Femur (tissue), 1 donor: ENCODE data around the gene DDOST.
A peak's percentile ranks its signal among the peaks of the same experiment; 100 is the strongest.

ENCODE experiments used
- DNase-seq: peaks from one replicate; pipeline ENCODE4 v3.0.0-alpha.2; 2017

The DDOST gene

DNA sequence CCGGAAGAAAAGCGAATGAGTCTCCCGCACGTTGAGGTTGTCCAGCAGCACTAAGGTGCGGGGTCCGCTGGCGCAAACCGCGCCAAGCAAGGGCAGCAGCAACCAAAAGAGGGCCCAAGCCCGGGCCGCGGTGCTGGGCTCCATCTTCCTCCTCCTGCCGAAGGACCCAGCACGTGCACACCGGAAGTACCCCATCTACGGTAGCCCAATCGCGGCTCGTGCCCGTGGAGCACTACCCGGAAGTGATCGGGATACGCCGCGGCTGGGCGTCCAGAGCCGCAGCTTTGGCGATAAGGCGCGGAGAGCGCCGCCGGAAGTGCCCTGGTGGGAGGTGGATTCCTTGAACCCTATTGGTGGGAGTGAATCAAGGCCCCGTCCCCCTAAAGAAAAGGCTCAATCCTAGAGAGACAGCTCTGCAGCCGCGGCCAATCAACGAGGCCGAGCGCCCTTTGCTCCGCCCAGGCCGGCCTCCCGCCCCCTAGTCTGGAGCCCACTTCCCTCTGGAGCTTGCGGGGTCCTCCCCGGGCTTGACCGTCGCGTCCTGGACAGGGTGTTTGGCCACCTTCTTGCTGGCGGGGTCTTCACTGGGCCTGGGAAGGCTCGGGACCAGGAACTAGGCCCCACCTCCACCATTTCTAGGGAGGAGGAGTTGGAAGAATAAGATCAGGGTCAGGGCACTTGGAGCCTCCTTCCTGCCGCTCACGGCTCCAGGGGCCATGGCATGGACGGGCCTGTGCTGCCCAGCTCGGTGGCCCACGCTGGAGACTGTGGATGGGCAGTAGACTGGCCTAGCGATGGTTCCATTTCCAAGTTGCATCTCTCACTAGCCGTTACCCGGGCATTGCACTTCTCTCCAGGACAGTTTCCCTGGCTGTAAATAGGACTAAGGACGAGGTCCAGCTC lies at the start of gene DDOST:
TSS of gene DDOST (minus strand) at position 163 of the 903 bp plus-strand sequence. CDS start at position 144, 19 bp downstream.
- peak; percentile 98 for DNase-seq

DNA sequence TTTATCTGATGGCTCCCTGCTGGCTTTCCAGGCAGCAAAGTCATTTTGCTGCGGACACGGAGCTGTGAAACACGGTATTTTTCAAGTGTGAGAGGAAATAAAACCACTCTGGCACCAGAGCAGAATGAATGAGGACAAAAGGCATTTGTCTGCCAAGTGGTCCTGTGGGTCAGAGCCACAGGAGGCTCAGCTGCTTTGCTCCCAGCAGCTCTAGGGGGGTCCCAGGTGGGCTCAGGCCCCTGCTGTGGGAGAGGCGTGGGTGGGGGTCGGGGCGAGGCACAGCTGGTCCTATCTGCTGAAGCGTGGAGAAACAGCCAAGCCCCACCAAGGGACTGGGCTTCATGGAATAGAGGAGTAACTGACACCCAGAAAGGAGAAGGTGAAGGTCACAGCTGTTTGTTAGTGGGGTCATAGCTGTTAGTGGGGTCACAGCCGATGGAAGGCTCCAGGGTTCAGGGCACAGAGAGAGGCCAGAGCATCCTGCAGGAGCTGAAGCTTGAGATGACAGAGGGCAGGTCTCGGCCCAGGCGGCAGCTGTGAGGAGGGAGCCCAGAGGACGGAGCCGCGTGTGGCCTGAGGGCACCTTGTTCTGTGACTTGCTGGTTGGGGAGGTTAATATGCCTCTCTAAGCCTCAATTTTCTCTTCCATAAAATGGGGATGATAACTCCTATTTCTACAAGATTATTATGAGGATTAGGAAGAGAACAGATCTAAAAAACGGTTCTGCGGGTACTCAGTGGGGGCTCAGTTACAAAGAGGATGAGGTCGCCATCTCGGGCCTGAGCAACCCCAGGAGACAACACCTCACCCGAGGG lies 49.5 kb upstream of the DDOST start:
- DNase-seq = no peak

DNA sequence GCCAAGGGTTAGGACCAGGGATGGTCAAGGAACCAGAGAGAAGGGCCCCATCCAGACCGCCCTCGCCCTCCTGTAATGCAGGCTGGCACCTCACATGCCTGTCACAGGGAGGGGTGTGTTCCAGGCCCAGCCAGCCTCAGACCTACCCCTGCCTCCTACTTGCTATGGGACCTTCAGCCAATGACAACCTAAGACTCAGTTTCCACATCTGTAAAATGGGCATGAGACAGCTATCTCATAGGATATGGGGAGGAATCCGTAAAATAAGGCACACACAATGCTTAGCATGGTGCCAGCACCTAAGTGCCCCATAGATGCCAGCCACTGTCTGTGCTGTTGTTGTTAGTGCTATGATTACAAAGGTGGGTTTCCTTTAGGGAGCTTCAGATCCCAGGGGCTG lies 48.7 kb upstream of the DDOST start:
- no peak for DNase-seq

DNA sequence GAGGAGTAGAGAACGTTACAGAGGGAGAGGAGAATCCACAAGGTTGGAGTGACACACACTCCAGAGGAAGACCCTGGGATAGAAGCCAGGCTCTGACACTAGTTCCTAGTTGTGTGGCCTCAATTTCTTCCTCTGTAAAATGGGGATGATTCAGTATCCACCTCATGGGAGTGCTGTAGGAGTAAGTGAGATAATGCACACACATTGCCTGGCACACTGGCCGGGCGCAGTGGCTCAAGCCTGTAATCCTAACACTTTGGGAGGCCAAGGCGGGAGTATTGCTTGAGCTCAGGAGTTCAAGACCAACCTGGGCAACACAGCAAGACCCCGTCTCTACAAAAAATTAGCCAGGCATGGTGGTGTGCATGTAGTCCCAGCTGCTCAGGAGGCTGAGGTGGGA lies 47.7 kb upstream of the DDOST start:
- DNase-seq = no peak

DNA sequence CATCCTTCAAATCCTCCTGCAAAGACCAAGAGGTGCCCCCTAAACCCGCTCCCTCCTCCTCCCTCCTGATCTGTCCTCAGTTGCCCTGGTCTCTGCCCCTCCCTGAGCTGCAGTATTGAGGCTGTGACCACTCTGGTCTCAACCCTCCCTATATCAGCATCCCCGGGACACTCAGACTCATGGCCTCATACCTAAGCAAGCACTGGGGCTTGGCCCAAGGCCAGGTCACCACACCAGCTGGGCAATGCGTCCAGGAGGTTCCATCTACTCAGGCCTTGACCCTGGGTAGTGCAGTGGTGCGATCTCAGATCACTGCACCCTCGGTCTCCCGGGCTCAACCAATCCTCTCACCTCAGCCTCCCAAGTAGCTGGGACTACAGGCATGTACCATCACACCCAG lies 46.9 kb upstream of the DDOST start:
- no peak for DNase-seq

DNA sequence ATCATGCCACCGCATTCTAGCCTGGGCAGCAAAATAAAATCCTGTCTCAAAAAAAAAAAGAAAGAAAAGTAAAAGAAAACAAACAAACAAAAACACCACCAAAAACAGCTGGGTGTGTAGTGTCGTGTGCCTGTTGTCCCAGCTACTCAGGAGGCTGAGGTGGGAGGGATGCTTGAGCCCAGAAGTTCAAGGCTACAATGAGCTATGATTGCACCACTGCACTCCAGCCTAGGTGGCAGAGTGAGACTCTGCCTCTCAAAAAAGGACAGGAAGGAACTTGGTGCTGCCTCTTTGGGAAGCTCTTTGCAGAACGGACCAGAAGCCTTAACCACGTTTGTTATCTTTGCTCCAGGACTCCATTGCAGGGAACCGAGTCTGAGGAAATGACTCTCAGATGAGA lies 45.7 kb upstream of the DDOST start:
- no peak for DNase-seq

DNA sequence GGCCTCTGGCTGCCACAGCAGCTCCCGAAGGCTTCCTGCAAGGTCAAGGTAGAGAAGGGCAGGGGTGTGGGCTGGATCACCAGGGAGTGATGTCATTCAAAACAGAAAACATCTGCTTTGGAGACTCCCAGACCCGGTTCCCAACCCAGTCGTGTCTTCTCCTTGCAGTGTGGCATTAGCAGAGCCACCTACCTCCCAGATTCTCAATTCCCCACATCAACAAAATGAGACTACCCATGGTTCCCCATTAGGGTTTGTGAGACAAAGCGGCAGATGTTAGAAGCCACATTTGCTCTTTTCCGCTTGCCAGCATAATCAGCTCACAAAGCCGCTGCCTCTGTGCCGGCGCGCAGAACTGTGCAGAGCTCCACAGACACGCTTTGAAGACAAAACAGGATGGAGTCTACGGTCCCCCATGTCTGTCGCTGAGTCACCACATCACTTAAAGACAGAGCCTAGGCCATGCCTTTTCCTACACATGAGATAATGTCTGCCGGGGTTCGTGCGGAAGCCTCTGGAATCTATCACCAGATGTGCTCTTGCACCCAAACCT lies 44.1 kb upstream of the DDOST start:
- DNase-seq = no peak

DNA sequence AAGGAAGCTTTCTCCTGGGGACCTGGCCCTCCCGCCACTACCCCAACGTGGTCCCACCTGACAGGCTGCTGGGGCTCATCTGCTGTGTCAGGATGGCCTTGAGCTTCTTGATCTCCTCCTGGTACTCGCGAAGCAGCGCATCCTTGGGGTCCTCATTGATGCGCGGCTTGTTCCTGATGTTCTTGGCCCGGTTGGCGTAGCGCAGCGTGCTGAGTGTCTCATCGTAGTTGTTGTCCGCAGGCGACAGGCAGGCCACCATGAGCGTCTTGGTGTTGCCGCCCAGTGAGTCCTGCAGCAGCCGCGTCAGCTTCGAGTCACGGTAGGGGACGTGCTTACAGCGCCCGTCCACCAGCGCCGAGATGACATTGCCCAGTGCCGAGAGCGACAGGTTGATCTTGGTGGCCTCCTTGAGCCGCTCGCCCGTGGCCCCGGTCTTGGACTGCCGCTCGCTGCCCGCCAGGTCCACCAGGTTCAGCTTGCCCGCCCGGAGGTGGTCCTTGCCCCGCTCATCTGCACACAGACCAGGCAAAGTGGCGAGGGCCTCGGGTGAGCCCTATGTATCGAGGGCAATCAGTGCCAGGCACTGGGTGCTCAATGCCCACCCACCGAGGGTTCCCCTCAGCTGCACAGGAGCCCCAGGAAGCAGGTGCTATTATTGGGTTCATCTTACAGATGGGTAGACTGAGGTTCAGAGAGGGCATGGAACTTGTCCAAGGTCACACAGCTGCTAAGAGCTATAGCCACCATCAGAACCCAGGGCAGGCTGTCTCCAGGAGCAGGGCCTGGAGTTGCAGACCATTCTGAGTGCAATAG lies 43.4 kb upstream of the DDOST start:
- no peak for DNase-seq

DNA sequence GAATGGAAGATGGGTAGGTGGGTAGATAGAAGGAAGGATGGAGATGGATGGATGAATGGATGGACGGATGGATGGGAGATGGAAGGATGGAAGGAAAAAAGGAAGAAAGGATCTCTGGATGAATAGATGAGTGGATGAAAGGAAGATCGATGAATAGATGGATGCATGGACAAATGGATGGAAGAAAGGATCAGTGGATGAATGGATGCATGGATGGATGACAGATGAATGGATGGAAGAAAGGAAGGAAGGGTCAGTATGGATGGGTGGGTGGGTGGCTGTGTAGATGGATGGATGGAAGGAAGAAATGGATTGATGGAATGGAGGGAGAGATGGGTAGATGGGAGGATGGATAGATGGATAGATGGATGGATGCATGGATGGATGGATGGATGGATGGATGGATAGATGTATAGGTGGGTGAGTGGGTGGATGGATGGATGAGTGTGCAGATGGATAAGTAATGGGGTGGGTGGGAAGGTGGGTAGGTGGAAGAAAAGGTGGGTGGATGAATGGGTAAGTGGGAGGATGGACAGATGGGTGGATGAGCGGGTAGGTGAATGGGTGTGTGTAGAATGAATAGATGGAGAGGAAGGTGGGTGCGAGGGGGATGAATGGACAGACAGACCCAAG lies 42.1 kb upstream of the DDOST start:
- DNase-seq = no peak

DNA sequence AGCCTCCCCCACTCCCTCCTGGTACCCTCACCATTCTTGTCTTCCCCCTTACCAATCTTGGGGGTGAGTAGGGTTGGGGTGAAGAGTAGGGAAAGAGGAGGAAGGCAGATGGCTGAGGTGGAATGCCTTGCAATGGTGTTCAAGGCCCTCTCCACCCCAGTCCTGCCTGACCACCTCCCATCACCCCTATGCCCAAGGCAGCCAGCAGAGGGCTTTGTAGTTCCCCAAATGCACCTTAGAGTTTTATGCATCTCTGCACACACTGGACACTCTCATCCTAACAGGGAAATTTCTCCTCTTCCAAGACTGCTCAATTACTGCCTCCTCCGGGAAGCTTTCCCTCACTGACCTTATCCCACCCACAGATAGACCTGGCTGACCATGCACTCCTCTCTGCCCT lies 41.2 kb upstream of the DDOST start:
- no peak for DNase-seq

DNA sequence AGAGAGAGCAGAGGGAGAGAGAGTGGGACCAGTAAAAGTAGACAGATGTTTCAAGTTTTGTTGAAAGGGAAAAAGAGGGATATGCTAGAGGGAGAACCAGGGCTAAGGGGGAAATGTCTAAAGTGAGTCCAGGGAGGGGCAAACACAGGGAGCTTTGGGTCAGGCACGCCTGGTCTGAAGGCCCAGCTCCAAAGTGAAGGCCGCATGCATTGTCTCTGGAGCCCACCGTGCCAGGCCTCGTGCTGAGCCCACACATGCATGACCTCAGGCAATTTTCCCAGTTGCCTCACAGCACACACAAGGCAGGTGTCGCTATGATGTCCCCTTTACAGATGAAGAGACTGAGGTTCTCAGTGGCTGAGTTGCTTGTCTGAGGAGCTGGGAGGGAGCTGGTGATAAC lies 40.7 kb upstream of the DDOST start:
- DNase-seq = no peak

DNA sequence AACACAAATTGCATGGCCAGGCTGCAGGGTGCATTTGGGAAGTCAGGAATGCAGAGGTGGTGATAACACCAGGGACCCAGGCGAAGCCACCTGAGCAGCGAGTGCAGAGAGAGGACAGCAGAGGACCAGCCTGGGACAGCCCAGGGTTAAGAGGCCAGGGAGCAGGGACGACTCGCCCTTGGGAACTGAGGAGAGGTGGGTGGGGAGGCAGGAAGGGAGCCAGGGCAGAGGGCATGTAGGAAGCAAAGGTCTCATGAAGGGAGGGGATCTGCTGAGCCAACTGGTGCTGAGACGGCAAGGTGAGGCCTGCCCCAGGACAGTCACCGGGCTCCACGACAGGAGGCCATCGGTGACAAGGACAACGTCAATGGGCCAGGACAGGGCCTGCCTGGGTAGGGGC lies 40.3 kb upstream of the DDOST start:
- DNase-seq = no peak

DNA sequence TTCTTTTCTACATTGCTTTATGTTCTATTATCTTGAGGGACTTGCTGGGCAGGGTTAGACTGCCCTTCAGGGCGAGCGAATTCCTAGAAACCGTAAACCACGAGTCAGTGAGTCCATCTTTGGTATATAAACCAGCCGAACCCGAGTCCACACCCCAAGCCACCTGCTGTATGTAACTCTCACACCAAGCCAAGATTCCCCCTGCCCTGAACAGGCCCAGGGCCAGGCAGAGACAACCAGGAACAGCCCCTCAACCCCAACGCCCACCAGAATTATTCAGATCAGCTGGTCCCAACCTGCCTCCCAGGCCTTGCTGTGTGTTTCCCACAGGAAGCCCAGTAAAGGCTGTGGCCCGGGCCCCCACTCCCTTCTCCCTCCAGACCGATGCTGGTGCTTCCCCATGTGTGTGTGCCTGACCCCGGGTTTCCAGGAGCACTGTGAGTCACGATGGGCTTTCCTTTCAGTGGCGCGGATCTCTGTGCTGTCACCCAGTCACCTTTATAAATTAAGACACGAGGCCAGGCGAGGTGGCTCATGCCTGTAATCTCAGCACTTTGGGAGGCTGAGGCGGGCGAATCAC lies 39.6 kb upstream of the DDOST start:
- DNase-seq = no peak

DNA sequence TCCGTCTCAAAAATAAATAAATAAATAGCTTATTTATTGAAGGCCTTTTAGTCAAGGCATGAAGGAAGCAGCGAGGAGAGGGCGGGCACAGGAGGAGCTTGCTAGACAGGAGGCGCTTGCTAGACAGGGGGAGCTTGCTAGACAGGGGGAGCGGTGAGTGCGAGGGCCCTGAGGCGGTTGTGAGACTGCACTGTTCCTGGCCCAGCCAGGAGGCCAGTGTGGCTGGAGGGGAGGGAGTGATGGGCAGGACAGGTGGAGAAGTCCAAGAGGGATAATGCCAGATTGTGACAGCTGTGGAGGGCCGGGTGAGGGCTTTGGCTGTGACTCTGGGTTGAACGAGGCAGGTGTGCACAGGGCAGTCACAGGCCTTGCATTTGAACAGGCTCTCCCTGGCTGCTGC lies 38.4 kb upstream of the DDOST start:
- DNase-seq = peak; percentile 69

DNA sequence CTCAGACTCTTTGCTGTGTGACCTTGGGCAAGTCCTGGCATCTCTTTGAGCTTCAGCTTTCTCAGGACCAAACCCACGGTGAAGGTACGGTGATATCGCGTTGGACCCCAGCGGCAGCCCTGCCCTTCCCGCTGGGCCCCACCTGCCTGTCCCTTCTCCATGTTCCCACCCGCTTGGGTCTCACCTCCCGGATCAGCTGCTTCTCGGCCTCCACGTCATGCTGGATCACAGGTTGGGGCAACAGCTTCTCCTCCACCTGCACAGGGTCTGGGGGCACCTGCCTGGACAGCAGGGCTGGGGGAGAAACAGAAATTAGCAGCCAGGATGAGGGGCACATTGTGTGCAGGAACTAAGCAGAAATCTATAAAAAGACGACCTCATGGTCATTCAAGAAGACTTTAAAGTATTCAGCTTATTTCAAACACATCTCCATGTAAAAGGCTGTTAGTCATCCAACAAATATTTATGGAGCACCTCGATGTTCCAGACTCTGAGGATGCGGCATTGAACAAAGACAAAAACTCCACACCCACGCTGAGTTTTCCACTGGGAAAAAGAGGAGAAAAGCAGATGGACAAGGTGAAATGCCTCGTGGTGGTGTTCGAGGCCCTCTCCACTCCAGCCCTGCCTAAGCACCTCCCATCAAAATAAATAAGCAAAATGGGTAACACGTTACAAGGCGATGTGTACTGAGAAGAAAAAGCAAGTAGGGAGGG lies 37.2 kb upstream of the DDOST start:
- no peak for DNase-seq

DNA sequence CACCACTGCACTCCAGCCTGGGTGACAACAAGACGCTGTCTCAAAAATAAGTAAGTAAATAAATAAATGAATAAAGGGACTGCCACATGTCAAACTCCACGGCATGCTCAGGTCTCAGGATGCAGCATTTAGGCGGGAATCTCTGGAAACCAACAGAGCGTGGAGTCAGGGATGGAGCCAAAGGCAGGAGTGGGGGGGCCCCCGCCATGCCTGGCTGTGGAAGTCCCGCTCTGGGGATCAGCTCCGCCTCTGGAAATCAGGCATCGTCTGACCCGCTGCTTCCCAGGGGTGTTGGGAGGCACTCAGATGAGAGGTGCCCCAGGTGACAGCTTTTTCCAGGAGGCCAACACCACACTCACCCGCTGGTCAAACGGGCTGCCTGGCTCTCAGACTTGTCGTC lies 36.4 kb upstream of the DDOST start:
- no peak for DNase-seq

DNA sequence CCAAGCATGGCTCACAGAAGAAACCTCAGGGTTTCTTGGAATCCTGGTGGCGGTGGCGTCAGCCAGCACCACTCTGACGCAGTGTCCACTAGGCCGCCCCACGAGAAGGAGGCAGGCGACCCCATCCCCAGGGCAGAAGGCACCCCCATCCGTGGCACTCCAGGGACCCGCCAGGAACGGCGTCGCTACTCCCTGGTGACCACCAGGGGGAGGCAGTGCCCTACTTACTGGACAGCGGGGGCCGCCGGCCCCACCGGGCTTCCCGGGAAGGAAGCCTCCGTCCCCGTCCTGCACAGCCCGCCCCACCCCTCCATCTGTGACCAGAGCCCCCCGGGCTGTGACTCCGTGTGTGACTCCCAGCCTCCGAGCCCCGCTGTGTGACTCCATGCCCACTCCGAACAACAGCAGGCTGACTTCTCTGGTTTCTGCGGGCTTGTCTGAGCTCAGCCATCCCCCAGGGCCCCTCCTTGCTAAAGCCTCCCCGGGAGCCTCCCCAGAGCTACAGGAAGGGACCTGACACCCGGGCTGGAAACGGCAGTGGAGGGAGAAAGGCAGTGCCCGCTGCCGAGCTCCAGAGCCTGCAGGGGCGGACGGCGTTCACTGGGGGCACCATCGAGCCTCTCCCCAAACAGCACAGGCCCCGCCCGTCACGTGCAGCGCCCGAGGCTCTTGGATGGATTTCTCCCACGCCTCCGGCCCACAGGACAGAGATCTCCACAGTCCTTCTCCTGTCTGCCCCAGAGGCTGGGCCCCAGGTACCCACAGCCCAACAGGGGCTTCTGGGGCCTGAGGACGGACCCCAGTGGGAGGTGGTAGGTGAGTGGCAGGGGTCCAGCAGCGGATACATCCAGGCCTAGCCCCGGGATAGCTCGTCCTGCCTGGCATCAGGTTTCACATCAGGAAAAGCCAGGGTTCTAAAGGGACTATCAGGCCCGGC lies 35.5 kb upstream of the DDOST start:
- peak; percentile 90 for DNase-seq

DNA sequence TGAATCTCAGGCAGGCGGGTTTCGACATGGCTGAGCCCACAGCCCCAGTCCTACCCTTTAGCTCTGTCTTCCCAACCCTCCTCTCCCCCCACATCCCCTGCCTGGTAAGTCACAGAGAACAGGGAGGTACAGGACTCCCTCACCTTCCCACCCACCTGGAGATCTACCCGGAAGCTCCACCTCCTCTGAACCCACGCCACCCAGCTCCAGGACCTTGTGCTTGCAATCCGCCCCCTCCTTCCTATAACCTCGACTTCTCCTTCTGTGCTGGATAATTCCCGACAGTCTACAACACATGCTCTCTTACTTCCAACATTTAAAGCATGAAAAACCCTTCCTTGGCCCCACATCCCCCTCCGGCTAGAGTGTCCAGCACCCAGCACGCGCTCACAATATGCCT lies 34.3 kb upstream of the DDOST start:
- no peak for DNase-seq

DNA sequence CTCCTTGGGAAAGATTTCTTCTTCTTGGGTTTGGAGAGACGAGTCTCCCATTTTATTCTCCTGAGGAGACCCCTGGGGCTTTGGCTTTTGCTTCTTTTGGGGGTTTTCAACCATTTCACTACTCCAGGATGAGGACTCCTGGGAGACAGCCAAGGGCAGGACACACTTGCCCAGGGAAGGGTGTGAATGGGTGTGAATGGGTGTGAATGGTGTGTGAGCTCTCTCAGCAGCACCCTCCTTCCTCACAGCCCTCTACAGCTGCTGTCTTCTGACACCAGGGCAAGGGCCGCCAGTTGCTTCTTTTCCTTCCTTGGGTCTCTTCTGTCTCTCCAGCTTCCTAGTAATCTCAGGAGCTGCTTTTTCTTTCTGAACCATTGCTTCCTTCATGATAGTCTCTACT lies 32.5 kb upstream of the DDOST start:
- DNase-seq = no peak

DNA sequence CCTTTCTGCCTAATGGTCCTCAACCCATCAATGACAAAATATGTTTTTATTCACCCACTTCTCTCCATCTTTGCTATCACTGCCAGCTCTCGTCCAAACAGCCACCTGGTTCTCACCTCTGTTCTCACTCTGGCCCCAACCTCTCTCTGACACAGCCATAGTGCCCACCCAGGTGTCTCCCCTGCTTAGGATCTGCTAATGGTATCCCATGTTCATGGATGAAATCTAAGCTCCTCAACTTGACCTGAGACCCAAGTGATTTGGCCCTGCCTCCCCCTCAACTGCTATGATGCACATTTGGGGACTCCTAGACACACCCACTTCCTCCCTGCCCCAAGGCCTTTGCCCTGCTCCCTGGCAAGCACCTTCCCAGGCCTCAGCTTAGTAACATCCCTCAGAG lies 30.7 kb upstream of the DDOST start:
- no peak for DNase-seq
